Kidney tubule cell (primary cell): ENCODE data around the gene BCAN.

ENCODE experiments used
- DNase-seq: peaks from one replicate; pipeline ENCODE4 v3.0.0-alpha.2; 2018; ENCODE audit warnings: low spot score

The BCAN gene

GRCh38 chr1:156662005-156662799 is 20.3 kb downstream of the BCAN start:
- peak; percentile 67 for DNase-seq

GRCh38 chr1:156662800-156663055 is 20.8 kb downstream of the BCAN start:
- DNase-seq, result no peak

- DNase-seq, result no peak
These were observed 21.3 kb downstream of the BCAN start for GRCh38 chr1:156663178-156663577.

- DNase-seq, result peak; percentile 37
These were observed 22.3 kb downstream of the BCAN start for GRCh38 chr1:156664046-156664766.

GRCh38 chr1:156664767-156665411 is 23.0 kb downstream of the BCAN start:
- peak; percentile 27 for DNase-seq

GRCh38 chr1:156665539-156665938 is 23.6 kb downstream of the BCAN start:
- no peak for DNase-seq

GRCh38 chr1:156666862-156667609 is 25.1 kb downstream of the BCAN start:
- DNase-seq, result no peak

- no peak for DNase-seq
These were observed 25.7 kb downstream of the BCAN start for GRCh38 chr1:156667610-156667967.

GRCh38 chr1:156667968-156668709 is 26.2 kb downstream of the BCAN start:
- no peak for DNase-seq

- DNase-seq, result no peak
These were observed 27.1 kb downstream of the BCAN start for GRCh38 chr1:156668801-156669637.

GRCh38 chr1:156669794-156670193 is 27.9 kb downstream of the BCAN start:
- DNase-seq, result no peak

GRCh38 chr1:156670359-156670758 is 28.4 kb downstream of the BCAN start:
- DNase-seq, result no peak

GRCh38 chr1:156670791-156671190 is 28.9 kb downstream of the BCAN start:
- DNase-seq, result no peak

GRCh38 chr1:156671804-156672203 is 29.9 kb downstream of the BCAN start:
- DNase-seq, result no peak

GRCh38 chr1:156673387-156674121 is 31.6 kb downstream of the BCAN start:
- DNase-seq, result no peak

- DNase-seq, result no peak
These were observed 33.5 kb downstream of the BCAN start for GRCh38 chr1:156675210-156676113.

GRCh38 chr1:156676114-156676819 is 34.4 kb downstream of the BCAN start:
- DNase-seq, result no peak

- no peak for DNase-seq
These were observed 35.1 kb downstream of the BCAN start, which contains the start of gene NES for GRCh38 chr1:156676820-156677615. NES (minus strand) TSS chr1:156677407; CDS start chr1:156677264, 143 bp downstream.
